SK-N-SH (cell line): ENCODE results near the gene MAPK14. TPM values are rescaled to one million over a fixed set of nuclear protein-coding genes. Genes with fewer than 3 reads are reported as not detected.

Source experiments
- CTCF ChIA-PET: fragments of 300-600, 350-600 bp; formaldehyde crosslinking; extraction: SDS; loops from one replicate; lab custom pipeline; 2021; lab: Yijun Ruan, JAX
- POLR2A ChIA-PET: fragments of 350-600 bp; sonication (Branson Sonifier 250); formaldehyde crosslinking; extraction: SDS; loops from one replicate; lab custom pipeline; 2020; ENCODE audit warnings: antibody characterized with exemption, inconsistent platforms; lab: Yijun Ruan, JAX
- DNase-seq: peaks from one replicate; pipeline ENCODE4 v3.0.0; 2012
- H2AFZ ChIP-seq: fragments of 200-600 bp; sonication (generic); 2 replicates; pipeline ENCODE4 v1.8.1; 2016; ENCODE audit warnings: antibody characterized with exemption, mild to moderate bottlenecking, low read depth
- H3F3A ChIP-seq: fragments of 200-600 bp; sonication (generic); replicated peaks from 2 replicates; pipeline ENCODE3; 2016; ENCODE audit warnings: antibody characterized with exemption, mild to moderate bottlenecking; ENCODE audit not compliant: insufficient read depth
- H3K27ac ChIP-seq, 2 experiments: fragments of 200-500 bp in 1 of 2; fragments of 200-600 bp in 1 of 2; sonication (Bioruptor generic) in 1 of 2; sonication (generic), shearing (Covaris generic) in 1 of 2; 2 replicates each; pipeline versions ENCODE4 v1.5.1 to v1.6.1; 2014 to 2016; ENCODE audit warnings: low read depth in 2 of 2, inconsistent platforms in 1 of 2, low read length in 1 of 2, mild to moderate bottlenecking in 1 of 2, mixed read lengths in 1 of 2
- H3K27me3 ChIP-seq: fragments of 200-600 bp; sonication (generic), shearing (Covaris generic); 2 replicates; pipeline ENCODE4 v1.6.1; 2016; ENCODE audit warnings: mixed run types; ENCODE audit not compliant: insufficient read depth
- H3K36me3 ChIP-seq, 2 experiments: fragments of 200-500 bp in 1 of 2; fragments of 200-600 bp in 1 of 2; sonication (Bioruptor generic) in 1 of 2; sonication (generic) in 1 of 2; replicated peaks in 1 of 2; 2 replicates each; pipeline versions ENCODE3 to v1.5.1; 2014 to 2016; ENCODE audit warnings: low read length in 1 of 2, mild to moderate bottlenecking in 1 of 2; ENCODE audit not compliant: insufficient read depth in 2 of 2, control insufficient read depth in 1 of 2
- H3K4me1 ChIP-seq, 2 experiments: fragments of 200-500 bp in 1 of 2; fragments of 200-600 bp in 1 of 2; sonication (Bioruptor generic) in 1 of 2; sonication (generic), shearing (Covaris generic) in 1 of 2; 2 replicates each; pipeline versions ENCODE4 v1.5.1 to v1.6.1; 2014 to 2016; ENCODE audit warnings: low read depth in 1 of 2, low read length in 1 of 2, mixed run types in 1 of 2; ENCODE audit not compliant: insufficient read depth in 2 of 2, control insufficient read depth in 1 of 2
- H3K4me2 ChIP-seq: fragments of 200-600 bp; sonication (generic), shearing (Covaris generic); 2 replicates; pipeline ENCODE4 v1.6.1; 2017; ENCODE audit warnings: mixed run types
- H3K4me3 ChIP-seq, 2 experiments: fragments of 200-500 bp in 1 of 2; fragments of 200-600 bp in 1 of 2; sonication (Bioruptor generic) in 1 of 2; sonication (generic), shearing (Covaris generic) in 1 of 2; 2 replicates each; pipeline versions ENCODE4 v1.5.1 to v1.8.1; 2014 to 2016; ENCODE audit warnings: low read depth in 2 of 2, inconsistent platforms in 1 of 2, low read length in 1 of 2, mild to moderate bottlenecking in 1 of 2, mixed read lengths in 1 of 2, moderate library complexity in 1 of 2
- H3K79me2 ChIP-seq: fragments of 200-600 bp; sonication (generic); 2 replicates; pipeline ENCODE4 v1.8.1; 2017; ENCODE audit warnings: mild to moderate bottlenecking; ENCODE audit not compliant: insufficient read depth
- H3K9ac ChIP-seq: fragments of 200-600 bp; sonication (generic); 2 replicates; pipeline ENCODE4 v1.6.1; 2017; ENCODE audit warnings: mixed run types
- H3K9me2 ChIP-seq: fragments of 200-600 bp; sonication (generic); 2 replicates; pipeline ENCODE4 v1.6.1; 2017; ENCODE audit warnings: mixed run types
- H3K9me3 ChIP-seq: fragments of 200-600 bp; sonication (generic); 2 replicates; pipeline ENCODE4 v1.6.1; 2017; ENCODE audit warnings: mixed run types, mild to moderate bottlenecking, moderate library complexity
- H4K20me1 ChIP-seq: fragments of 200-600 bp; sonication (generic); 2 replicates; pipeline ENCODE4 v1.6.1; 2017; ENCODE audit warnings: mild to moderate bottlenecking, mixed run types; ENCODE audit not compliant: insufficient read depth
- ELF1 ChIP-seq: IDR thresholded peaks from 2 replicates; pipeline ENCODE4 v1.4.0; 2012
- EZH2phosphoT487 ChIP-seq: fragments of 200-600 bp; sonication (generic); IDR thresholded peaks from 2 replicates; pipeline ENCODE4 v1.6.1; 2017; ENCODE audit warnings: low read depth, mixed run types, mild to moderate bottlenecking, antibody characterized with exemption, moderate library complexity, borderline replicate concordance
- FOSL2 ChIP-seq: IDR thresholded peaks from 2 replicates; pipeline ENCODE4 v1.4.0; 2012; ENCODE audit warnings: low read depth, mild to moderate bottlenecking, moderate library complexity, borderline replicate concordance
- FOXJ3 ChIP-seq: sonication (generic); formaldehyde crosslinking; IDR thresholded peaks from 2 replicates; pipeline ENCODE4 v1.5.1; 2020; ENCODE audit warnings: mild to moderate bottlenecking, missing genetic modification reagents
- GATA2 ChIP-seq: sonication (generic); formaldehyde crosslinking; IDR thresholded peaks from 2 replicates; pipeline ENCODE4 v1.5.0; 2020; ENCODE audit warnings: mild to moderate bottlenecking, missing genetic modification reagents
- JUND ChIP-seq: IDR thresholded peaks from 2 replicates; pipeline ENCODE4 v1.4.0; 2012
- NFIC ChIP-seq: IDR thresholded peaks from 2 replicates; pipeline ENCODE4 v1.4.0; 2012; ENCODE audit warnings: borderline replicate concordance
- NRF1 ChIP-seq: IDR thresholded peaks from 2 replicates; pipeline ENCODE4 v1.6.1; 2012; ENCODE audit warnings: low read depth, mild to moderate bottlenecking, low read length
- POLR2AphosphoS5 ChIP-seq: IDR thresholded peaks from 2 replicates; pipeline ENCODE4 v1.6.1; 2012; ENCODE audit warnings: low read depth, low read length
- RAD21 ChIP-seq: IDR thresholded peaks from 2 replicates; pipeline ENCODE4 v1.6.1; 2012; ENCODE audit warnings: mild to moderate bottlenecking, low read length
- RXRA ChIP-seq: IDR thresholded peaks from 2 replicates; pipeline ENCODE4 v1.4.0; 2012; ENCODE audit warnings: low read depth, mild to moderate bottlenecking, borderline replicate concordance
- SIN3A ChIP-seq: IDR thresholded peaks from 2 replicates; pipeline ENCODE4 v1.6.1; 2012; ENCODE audit warnings: low read depth, mild to moderate bottlenecking, low read length, moderate library complexity, borderline replicate concordance
- SMC3 ChIP-seq: IDR thresholded peaks from 2 replicates; pipeline ENCODE4 v1.6.1; 2012; ENCODE audit warnings: low read depth, low read length, improper control_type of control experiment
- TAF1 ChIP-seq: IDR thresholded peaks from 2 replicates; pipeline ENCODE4 v1.6.1; 2012; ENCODE audit warnings: low read depth, mild to moderate bottlenecking, low read length, moderate library complexity, borderline replicate concordance
- TEAD4 ChIP-seq: IDR thresholded peaks from 2 replicates; pipeline ENCODE4 v1.4.0; 2012; ENCODE audit warnings: mild to moderate bottlenecking, borderline replicate concordance; ENCODE audit not compliant: insufficient read depth
- YY1 ChIP-seq: IDR thresholded peaks from 2 replicates; pipeline ENCODE4 v1.4.0; 2012; ENCODE audit warnings: low read depth, mild to moderate bottlenecking
- WGBS: methylation state at CpG from one replicate; pipeline ENCODE4 v1.1.6; 2017; ENCODE audit warnings: low lambda C conversion rate; 5-methylcytosine and 5-hydroxymethylcytosine counted together
- polyA plus RNA-seq, 3 experiments: library from polyadenylated mRNA; depleted of rRNA; stranded (reverse); fragments of >200 nt; gene quantifications; 2 replicates each; pipeline ENCODE4 v1.2.3, GENCODE V29; 2012
- TF ChIP-seq, protein P1 (sequence below): IDR thresholded peaks from 2 replicates; pipeline ENCODE4 v1.4.0; 2012; ENCODE audit warnings: low read depth, borderline replicate concordance
- TF ChIP-seq, protein P2 (sequence below): IDR thresholded peaks from 2 replicates; pipeline ENCODE4 v1.4.0; 2012; ENCODE audit warnings: low read depth, borderline replicate concordance
- TF ChIP-seq, protein P3 (sequence below): fragments of 150-350 bp; IDR thresholded peaks from 2 replicates; pipeline ENCODE4 v1.6.1; 2016; ENCODE audit warnings: mild to moderate bottlenecking, low read depth, low read length
- TF ChIP-seq, protein P4 (sequence below): IDR thresholded peaks from 2 replicates; pipeline ENCODE4 v1.4.0; 2012; ENCODE audit warnings: low read depth
- TF ChIP-seq, protein P5 (sequence below): fragments of 150-350 bp; IDR thresholded peaks from 2 replicates; pipeline ENCODE4 v1.6.1; 2017; ENCODE audit warnings: antibody characterized with exemption, low read length, low read depth, borderline replicate concordance

Gene MAPK14
- polyA plus RNA-seq, 1 of the 3 experiments (the other 2 are of a cell fraction) = 19.8 TPM

DNA sequence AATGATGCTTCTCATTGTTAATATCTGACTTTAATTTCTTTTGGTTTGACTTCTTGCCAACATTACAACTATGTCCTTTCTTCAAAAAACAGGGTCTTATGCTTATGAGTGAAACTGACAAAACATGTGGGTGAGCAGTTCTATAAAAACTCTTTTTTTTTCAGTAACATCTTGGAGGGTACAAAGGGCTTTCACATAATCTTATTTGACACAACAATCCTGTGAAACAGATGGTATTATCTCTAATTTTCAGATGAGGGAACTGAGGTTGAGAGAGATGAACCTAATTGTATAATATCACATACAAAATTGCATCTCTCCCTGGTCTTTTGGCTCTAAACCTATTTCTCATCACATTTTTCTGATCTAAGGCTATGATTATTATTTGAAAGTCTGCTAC lies 38.3 kb downstream of the MAPK14 start:
- POLR2A ChIA-PET = no interaction called here
- CTCF ChIA-PET = interaction anchor here (1.3 to 4.2 kb wide), 2 partner anchors 10 to 29 kb away, joined by 3 to 21 read pairs; no protein-coding TSS in a partner anchor

DNA sequence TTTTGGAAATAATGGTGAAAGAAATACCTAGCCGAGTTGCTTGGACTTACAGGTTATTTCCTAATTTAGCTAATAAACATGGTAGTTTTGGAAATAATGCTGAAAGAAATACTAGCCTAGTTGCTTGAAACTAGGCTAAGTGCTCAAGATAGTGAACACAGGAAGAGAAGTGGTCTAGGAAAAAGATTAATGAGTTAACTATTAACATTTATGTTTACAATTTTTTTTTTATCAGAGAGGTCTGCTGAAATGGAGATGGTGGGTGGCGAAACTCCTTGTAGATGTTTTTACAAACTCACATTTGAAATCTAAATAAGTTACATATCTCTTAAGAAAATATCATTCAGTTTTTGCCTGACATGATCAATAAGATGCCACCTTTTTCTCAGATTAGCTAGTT lies 39.2 kb downstream of the MAPK14 start:
- WGBS = 91% methylated on average over 2 of the region's 2 CpGs
- peaks cover 89% of the 10 kb centered on the region for H3K79me2 ChIP-seq
- H3K9me2 ChIP-seq = no peaks in the 10 kb centered on the region
- H3K9me3 ChIP-seq = no peaks in the 10 kb centered on the region
- ChIA-PET POLR2A (no interaction called here), CTCF (interaction anchor here (1.3 to 4.2 kb wide), 3 partner anchors 10 to 39 kb away, joined by 4 to 21 read pairs (median 10); partner anchors contain the start of gene MAPK14)
- H3K27ac ChIP-seq = peak overlapping the region in 1 of 2 experiments; percentile 12; a peak in 1 of 4 replicates
- H3K36me3 ChIP-seq = peaks cover 0 to 8% of the 10 kb centered on the region in 2 experiments
- no peak overlapping the region for H3K9ac ChIP-seq
- no peaks in the 10 kb centered on the region for H3K27me3 ChIP-seq
- no peak overlapping the region for H3K4me3 ChIP-seq
- DNase-seq = no peak
- H3K4me1 ChIP-seq = peaks cover 9 to 22% of the 10 kb centered on the region in 2 experiments; a peak in 3 of 4 replicates
- H4K20me1 ChIP-seq = peaks cover 69% of the 10 kb centered on the region
- H3F3A ChIP-seq = peaks cover 4% of the 10 kb centered on the region
- H2AFZ ChIP-seq = no peak overlapping the region
- no peak overlapping the region for H3K4me2 ChIP-seq
- TF ChIP-seq, protein P1, sequence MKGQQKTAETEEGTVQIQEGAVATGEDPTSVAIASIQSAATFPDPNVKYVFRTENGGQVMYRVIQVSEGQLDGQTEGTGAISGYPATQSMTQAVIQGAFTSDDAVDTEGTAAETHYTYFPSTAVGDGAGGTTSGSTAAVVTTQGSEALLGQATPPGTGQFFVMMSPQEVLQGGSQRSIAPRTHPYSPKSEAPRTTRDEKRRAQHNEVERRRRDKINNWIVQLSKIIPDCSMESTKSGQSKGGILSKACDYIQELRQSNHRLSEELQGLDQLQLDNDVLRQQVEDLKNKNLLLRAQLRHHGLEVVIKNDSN = no peak
- no peak for TF ChIP-seq RXRA
- no peak for TF ChIP-seq SIN3A
- no peak for TF ChIP-seq ELF1
- TF ChIP-seq, protein P2, sequence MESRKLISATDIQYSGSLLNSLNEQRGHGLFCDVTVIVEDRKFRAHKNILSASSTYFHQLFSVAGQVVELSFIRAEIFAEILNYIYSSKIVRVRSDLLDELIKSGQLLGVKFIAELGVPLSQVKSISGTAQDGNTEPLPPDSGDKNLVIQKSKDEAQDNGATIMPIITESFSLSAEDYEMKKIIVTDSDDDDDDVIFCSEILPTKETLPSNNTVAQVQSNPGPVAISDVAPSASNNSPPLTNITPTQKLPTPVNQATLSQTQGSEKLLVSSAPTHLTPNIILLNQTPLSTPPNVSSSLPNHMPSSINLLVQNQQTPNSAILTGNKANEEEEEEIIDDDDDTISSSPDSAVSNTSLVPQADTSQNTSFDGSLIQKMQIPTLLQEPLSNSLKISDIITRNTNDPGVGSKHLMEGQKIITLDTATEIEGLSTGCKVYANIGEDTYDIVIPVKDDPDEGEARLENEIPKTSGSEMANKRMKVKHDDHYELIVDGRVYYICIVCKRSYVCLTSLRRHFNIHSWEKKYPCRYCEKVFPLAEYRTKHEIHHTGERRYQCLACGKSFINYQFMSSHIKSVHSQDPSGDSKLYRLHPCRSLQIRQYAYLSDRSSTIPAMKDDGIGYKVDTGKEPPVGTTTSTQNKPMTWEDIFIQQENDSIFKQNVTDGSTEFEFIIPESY = no peak
- no peak for TF ChIP-seq YY1
- TF ChIP-seq POLR2AphosphoS5 = no peak
- TF ChIP-seq GATA2 = no peak
- no peak for TF ChIP-seq JUND
- no peak for TF ChIP-seq NFIC
- no peak for TF ChIP-seq FOXJ3
- no peak for TF ChIP-seq FOSL2
- no peak for TF ChIP-seq RAD21
- TF ChIP-seq, protein P3, sequence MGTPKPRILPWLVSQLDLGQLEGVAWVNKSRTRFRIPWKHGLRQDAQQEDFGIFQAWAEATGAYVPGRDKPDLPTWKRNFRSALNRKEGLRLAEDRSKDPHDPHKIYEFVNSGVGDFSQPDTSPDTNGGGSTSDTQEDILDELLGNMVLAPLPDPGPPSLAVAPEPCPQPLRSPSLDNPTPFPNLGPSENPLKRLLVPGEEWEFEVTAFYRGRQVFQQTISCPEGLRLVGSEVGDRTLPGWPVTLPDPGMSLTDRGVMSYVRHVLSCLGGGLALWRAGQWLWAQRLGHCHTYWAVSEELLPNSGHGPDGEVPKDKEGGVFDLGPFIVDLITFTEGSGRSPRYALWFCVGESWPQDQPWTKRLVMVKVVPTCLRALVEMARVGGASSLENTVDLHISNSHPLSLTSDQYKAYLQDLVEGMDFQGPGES = no peak
- TF ChIP-seq, protein P4, sequence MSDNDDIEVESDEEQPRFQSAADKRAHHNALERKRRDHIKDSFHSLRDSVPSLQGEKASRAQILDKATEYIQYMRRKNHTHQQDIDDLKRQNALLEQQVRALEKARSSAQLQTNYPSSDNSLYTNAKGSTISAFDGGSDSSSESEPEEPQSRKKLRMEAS = no peak
- no peak for TF ChIP-seq TAF1
- TF ChIP-seq SMC3 = no peak

More for the DNA sequence above, 38.3 kb downstream of the MAPK14 start:
- Histone ChIP-seq H3K4me1 (peaks cover 9 to 22% of the 10 kb centered on the region in 2 experiments; a peak in 3 of 4 replicates), H2AFZ (no peak overlapping the region), H3K36me3 (peaks cover 0 to 13% of the 10 kb centered on the region in 2 experiments), H3K9me3 (no peaks in the 10 kb centered on the region), H3F3A (peaks cover 4% of the 10 kb centered on the region), H3K9ac (no peak overlapping the region), H3K4me2 (no peak overlapping the region), H3K79me2 (peaks cover 87% of the 10 kb centered on the region), H3K9me2 (no peaks in the 10 kb centered on the region), H4K20me1 (peaks cover 69% of the 10 kb centered on the region), H3K4me3 (no peak overlapping the region), H3K27me3 (no peaks in the 10 kb centered on the region), H3K27ac (peak overlapping the region in 1 of 2 experiments; percentile 6; a peak in 1 of 4 replicates)
- no peak for DNase-seq
- TF ChIP-seq SIN3A = no peak
- no peak for TF ChIP-seq TEAD4
- no peak for TF ChIP-seq JUND
- TF ChIP-seq GATA2 = no peak
- no peak for TF ChIP-seq SMC3
- no peak for TF ChIP-seq POLR2AphosphoS5
- TF ChIP-seq NRF1 = no peak
- no peak for TF ChIP-seq EZH2phosphoT487
- TF ChIP-seq, protein P3 = no peak
- no peak for TF ChIP-seq TAF1
- TF ChIP-seq, protein P5, sequence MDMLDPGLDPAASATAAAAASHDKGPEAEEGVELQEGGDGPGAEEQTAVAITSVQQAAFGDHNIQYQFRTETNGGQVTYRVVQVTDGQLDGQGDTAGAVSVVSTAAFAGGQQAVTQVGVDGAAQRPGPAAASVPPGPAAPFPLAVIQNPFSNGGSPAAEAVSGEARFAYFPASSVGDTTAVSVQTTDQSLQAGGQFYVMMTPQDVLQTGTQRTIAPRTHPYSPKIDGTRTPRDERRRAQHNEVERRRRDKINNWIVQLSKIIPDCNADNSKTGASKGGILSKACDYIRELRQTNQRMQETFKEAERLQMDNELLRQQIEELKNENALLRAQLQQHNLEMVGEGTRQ = no peak
